Epithelial cell of esophagus (primary cell): ENCODE measurements around the gene MFGE8.

Experiments used
- DNase-seq: peaks from one replicate; pipeline ENCODE4 v3.0.0; 2010; ENCODE audit warnings: low read depth
- H3K4me3 ChIP-seq: 2 replicates; pipeline ENCODE4 v1.5.1; 2011; ENCODE audit warnings: mild to moderate bottlenecking, low read length, control low read depth
- TF ChIP-seq, protein P1 (sequence below): IDR thresholded peaks from 2 replicates; pipeline ENCODE4 v1.5.1; 2011; ENCODE audit warnings: low read depth, mild to moderate bottlenecking, low read length, control low read depth, inconsistent platforms; ENCODE audit not compliant: insufficient read depth; ENCODE audit errors: missing control alignments

The MFGE8 gene

DNA sequence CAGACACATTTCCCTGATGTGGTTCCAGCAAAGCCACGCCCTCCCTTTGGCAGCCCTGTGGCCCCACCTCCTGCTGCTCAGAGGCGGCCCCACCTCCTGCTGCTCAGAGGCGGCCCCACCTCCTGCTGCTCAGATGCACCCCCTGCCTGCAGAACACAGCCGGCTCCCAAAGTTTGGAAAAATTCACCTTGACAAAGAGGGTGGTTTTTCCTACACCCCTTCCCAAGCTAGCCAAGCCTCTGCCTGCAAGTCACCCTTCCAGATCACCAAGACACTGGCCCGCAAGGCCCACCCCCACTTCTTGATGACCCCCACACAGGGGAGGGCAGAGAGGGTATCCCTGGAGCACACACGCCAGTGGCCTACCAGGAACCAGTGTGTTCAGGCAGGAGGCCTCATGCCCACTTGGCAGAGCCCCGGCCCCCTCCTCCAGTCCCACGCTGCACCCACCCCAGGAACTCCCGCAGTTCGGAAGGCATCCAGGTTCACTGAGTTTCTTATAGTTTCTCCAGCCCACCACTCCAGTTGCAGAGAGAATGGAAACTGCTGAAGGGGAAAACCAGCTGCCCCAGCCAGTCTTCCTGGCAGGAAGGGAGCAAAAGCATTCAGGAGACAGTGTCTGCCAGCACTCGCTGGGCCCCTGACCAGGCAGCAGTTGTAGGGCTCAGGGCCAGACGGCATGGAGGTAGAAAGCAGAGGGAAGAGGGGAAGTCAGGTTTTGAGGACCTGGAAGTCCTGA, 15.6 kb downstream of the MFGE8 start:
- peak; percentile 86 for DNase-seq
- H3K4me3 ChIP-seq = no peak overlapping the region
- TF ChIP-seq, protein P1, sequence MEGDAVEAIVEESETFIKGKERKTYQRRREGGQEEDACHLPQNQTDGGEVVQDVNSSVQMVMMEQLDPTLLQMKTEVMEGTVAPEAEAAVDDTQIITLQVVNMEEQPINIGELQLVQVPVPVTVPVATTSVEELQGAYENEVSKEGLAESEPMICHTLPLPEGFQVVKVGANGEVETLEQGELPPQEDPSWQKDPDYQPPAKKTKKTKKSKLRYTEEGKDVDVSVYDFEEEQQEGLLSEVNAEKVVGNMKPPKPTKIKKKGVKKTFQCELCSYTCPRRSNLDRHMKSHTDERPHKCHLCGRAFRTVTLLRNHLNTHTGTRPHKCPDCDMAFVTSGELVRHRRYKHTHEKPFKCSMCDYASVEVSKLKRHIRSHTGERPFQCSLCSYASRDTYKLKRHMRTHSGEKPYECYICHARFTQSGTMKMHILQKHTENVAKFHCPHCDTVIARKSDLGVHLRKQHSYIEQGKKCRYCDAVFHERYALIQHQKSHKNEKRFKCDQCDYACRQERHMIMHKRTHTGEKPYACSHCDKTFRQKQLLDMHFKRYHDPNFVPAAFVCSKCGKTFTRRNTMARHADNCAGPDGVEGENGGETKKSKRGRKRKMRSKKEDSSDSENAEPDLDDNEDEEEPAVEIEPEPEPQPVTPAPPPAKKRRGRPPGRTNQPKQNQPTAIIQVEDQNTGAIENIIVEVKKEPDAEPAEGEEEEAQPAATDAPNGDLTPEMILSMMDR = peak; percentile 66

DNA sequence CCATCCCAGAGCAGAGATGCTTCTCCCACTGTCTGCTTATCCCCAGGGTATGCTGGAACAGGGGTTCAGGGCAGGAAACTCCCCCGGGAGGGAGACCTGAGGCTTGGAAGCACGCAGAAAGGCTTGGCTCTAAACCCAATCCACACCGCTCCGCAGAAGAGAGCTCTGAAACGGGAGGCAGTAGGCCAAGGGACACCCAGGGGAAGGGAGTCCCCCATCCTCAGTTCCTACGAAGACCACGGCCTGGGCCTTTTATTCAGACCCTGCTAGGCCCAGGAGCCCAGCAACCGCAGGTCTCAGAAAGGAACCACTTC, 16.1 kb downstream of the MFGE8 start:
- no peak overlapping the region for H3K4me3 ChIP-seq
- TF ChIP-seq, protein P1 = no peak

DNA sequence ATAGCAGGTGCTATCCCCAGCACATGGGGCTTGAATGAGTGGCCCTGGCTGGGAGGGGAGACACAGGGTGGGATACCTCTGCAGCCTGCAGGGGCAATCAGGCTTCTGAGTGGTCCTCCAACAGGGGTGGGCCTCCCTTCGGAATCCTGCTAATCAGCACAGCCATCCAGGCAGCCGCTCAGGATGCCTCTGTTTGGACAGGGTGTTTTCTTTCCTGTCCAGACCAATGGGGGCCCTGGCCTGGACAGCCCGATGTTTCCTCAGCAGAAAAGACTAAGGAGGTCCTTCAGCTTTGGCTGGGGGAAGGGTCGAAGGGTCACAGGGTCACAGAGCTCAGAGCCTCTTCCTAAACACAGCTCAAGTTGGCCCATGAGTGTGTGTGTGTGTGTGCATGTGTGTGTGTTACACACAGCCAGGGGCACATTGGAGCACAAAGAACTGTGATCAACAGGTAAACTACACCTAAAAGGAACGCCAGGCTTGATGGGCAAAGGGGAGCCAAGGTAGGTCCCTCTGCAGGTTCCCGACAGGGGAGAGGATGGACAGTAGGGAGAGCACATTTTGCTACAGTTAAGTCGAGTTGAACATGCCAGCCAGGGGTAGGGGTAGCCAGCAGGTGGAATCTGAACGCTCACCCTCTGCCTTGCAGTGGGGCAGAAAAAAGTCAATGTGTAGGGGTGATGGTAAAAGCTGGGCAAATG, 16.7 kb downstream of the MFGE8 start:
- H3K4me3 ChIP-seq = no peak overlapping the region
- no peak for DNase-seq
- TF ChIP-seq, protein P1 = no peak

More for the DNA sequence above, 16.1 kb downstream of the MFGE8 start:
- no peak for DNase-seq

DNA sequence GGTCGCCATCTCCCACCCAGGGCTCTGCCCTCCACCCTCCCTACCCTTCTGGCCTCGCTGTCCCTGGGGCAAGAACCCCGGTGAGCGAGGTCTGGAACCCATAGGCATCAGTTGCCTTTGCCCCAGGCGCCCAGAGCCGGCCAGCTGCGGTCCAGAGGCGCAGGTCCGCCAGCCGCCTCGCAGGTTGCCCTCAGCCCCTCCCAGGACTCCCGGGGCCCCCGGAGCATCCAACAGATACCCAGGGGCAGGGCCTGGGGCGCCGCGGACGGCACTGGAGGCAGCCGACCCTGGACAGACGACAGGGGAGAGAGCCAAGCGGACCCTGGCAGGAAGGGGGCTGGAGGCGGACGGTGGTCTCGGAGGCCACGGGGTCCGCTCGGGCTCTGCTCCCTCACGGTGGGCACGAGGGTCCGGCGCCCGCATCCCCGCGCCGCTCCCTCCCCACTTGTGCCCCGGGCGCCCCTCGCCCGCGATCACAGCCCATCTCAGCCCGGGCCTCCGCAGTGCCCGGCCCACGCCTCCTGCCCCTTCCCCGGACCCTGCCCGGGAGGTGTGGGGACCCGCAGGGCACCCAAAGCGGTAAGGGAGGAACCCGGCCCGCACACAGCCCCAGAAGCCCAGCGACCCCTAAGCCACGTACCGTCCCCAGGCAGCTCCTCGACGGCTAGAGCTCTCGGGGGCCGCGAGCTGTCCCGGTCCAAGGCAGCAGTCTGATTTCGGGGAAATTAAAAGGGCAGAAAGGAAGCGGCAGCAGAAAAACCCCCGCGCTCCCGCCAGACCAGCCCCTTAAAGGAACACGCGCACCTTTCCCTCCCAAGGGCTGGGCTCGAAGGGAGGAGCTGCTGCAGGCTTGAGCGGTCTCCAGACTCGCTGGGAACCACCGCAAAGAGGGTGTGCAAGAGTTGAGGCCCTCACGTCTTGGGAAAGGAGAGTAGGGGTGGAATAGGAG, 18.1 kb downstream of the MFGE8 start, which contains the start of gene HAPLN3:
HAPLN3 (minus strand) TSS at position 726 of the 949 bp plus-strand sequence. CDS start 8,246 bp downstream, outside the sequence.
- peak; percentile 53 for DNase-seq
- peak within 1 kb of the TSS; percentile 49 for H3K4me3 ChIP-seq
- TF ChIP-seq, protein P1 = no peak

DNA sequence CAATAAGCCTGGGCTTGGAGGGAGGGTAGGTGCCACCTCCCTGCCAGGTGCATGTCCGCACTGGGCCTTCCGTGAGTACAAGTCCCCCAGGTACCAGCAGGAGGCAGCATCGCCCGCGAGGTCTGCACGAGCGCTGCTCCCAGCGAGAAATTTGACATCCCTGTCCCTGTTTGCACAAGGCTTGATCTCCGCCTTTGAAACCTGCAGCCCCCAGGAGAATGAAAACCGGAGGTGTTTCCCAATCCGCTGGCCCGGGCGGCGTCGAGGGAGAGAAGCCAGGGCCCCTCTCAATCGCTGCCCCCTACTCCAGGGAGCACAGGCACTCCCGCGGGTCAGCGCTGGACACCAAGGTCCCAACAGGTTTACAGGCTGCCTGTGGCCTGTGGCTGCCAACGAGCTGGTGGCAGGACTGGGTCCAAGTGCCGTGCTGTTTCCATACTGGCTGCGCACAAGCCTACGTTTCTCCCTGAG, 18.8 kb downstream of the MFGE8 start:
- DNase-seq = peak; percentile 83
- peak overlapping the region; percentile 49 for H3K4me3 ChIP-seq
- TF ChIP-seq, protein P1 = peak; percentile 89

DNA sequence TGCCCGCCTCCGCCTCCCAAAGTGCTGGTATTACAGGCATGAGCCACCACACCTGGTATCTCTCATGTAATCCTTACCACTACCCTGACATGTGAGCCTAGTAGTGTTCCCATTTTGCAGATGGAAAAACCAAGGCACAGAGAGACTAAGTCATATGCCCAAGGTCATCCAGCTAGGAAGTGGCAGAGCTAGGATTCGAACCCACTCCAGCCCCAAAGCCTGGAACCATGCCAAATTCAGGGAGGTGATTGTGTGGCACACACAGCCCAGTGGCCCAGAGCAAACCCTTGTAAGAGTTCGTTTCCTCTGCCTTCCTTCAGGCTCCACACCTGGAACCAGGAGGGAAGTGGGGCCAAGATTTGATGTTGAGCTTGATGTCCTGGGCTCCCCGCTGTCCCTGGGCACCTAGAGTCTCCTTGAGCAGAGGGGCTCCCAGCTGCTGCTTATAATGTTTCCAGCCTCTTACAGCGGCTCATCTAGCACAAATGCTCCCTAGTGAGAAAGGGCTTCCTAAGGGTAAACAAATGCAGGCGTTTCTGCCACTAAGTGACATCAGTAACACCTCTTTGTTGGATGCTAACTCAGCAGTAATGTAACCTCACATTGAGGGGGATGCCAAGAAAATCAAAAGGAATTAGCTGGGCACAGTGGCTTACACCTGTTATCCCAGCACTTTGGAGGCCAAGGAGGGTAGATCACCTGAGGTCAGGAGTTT, 21.5 kb downstream of the MFGE8 start:
- TF ChIP-seq, protein P1 = no peak
- DNase-seq = no peak
- H3K4me3 ChIP-seq = no peak overlapping the region
